ENCODE results near the gene GRIN2C. TPM values are rescaled to one million over a fixed set of nuclear protein-coding genes. Genes with fewer than 3 reads are reported as not detected.
"Not testable (repeated sequence)": the region's sequence is repeated elsewhere in the genome, so short reads cannot be mapped to it uniquely, and the experiment has no call there.

GRIN2C gene
- total RNA-seq (not detected), total RNA-seq (0 to 0.26 (median 0) reads per million in 172 experiments)
- polyA plus RNA-seq (2013, experiment 1 of 2): 0.39 TPM
- 0.87 TPM for polyA plus RNA-seq (2013, experiment 2 of 2)

DNA sequence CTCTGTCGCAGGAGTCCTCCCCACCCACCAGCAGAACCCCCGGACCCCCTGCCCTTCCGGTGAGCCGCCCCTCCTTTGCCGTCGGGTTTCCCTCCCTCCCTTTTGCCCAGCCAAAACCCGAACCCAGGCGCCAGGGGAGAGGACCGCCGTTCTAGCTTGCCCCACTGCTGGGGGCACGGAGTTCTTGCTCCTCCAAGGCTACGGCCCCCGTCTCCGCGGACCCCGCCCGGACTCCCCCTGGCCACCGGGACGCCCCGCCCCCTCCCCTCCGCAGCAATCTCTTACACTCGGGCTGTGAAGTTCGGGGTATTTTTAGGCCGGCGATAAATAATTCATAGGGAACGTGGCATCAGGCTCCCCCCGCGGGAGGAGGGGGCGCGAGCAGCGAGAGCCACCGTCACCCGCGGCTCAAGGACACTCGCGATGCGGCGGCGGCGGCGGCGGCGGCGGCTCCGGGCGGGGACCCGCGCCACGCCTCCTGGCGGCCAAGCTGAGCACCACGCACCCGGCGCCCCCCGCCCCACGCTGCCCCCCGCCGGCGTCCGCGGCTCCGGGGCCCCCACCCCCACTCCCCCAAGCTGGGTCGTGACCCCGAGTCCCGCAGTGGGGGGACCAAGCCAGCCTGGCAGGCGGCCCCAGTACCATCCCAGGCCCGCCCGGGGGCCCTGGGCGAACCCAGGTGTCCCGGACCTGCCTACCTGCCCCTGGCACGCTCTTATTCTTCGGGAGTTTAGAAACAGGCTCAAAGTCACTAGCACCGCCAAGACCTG lies at the start of gene GRIN2C:
Gene GRIN2C, minus strand, starts transcription at position 427 of the 770 bp plus-strand sequence. CDS start 4,793 bp downstream, outside the sequence.
- peaks cover 73% of the 10 kb centered on the region for H3K27me3 Mint-ChIP-seq
- POLR2A ChIA-PET: interaction anchor here (1.7 kb wide), 1 partner anchor 14 kb away, joined by 4 read pairs; the partner anchor contains the start of gene FDXR
- peak; percentile 44 for ATAC-seq (ENCODE audit: poor library complexity)

DNA sequence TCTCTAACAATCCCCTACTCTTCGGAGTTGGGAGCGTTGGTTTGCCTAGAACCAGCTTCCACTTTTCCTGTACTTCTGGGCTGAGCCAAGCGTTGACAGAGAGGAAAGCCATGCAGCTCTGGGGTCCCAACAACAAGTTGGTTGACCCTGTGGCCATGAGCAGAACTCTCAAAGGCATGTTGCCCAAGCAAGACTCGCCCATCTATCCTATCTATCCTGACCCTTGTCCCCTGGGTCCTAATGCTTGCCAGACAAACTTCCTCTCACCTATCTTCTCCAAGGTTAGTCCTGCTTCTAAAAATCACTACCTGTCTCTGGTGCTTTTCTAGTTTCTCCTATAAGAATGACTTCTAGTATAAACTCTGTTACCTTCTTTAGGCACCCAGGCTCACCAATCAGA lies 49.4 kb upstream of the GRIN2C start:
- H3K36me3 ChIP-seq (ENCODE audit: insufficient read depth, low read length); intact Hi-C loops (cut with DNase I, micrococcal nuclease); H3K9me3 Mint-ChIP-seq; H3K4me3 Mint-ChIP-seq; POLR2A ChIA-PET; H3K9me3 ChIP-seq (ENCODE audit: control insufficient read depth in 1 of 2, insufficient read depth in 1 of 2, low read length in 2 of 2); H3K27me3 Mint-ChIP-seq; H3K36me3 Mint-ChIP-seq (ENCODE audit: low read depth); H3K27me3 ChIP-seq (ENCODE audit: control insufficient read depth in 1 of 2, insufficient read depth in 2 of 2, low read length in 2 of 2); DNase-seq; H3K4me1 ChIP-seq (ENCODE audit: insufficient read depth, low read length); ATAC-seq (ENCODE audit: poor library complexity); H3K27ac ChIP-seq (ENCODE audit: low read depth in 1 of 2, low read length in 2 of 2); H3K4me3 ChIP-seq (ENCODE audit: low read length); CTCF ChIA-PET; H3K27ac Mint-ChIP-seq; H3K4me1 Mint-ChIP-seq (ENCODE audit: low read depth): not testable (repeated sequence)

More for the DNA sequence above, at the start of gene GRIN2C:
- Histone ChIP-seq H3K36me3 (ENCODE audit: insufficient read depth, low read length) (no peaks in the 10 kb centered on the region), H3K9me3 (ENCODE audit: control insufficient read depth in 1 of 2, insufficient read depth in 1 of 2, low read length in 2 of 2) (peaks cover 0 to 16% of the 10 kb centered on the region in 2 experiments), H3K27ac (ENCODE audit: low read depth in 1 of 2, low read length in 2 of 2) (no peak within 1 kb of the TSS), H3K4me3 (ENCODE audit: low read length) (peak within 1 kb of the TSS; percentile 10), H3K4me1 (ENCODE audit: insufficient read depth, low read length) (peaks cover 32% of the 10 kb centered on the region), H3K27me3 (ENCODE audit: control insufficient read depth in 1 of 2, insufficient read depth in 2 of 2, low read length in 2 of 2) (peaks cover 44 to 68% of the 10 kb centered on the region in 2 experiments)
- Mint-ChIP-seq H3K36me3 (ENCODE audit: low read depth) (no peaks in the 10 kb centered on the region), H3K9me3 (no peaks in the 10 kb centered on the region), H3K4me1 (ENCODE audit: low read depth) (peaks cover 13% of the 10 kb centered on the region), H3K27ac (no peak within 1 kb of the TSS), H3K4me3 (peak within 1 kb of the TSS; percentile 69)
- CTCF ChIA-PET: interaction anchor here (0.5 to 2.1 kb wide), 6 partner anchors 9 to 193 kb away, joined by 3 to 9 read pairs (median 4); partner anchors contain the start of gene FDXR
- intact Hi-C loops (cut with DNase I, micrococcal nuclease): loop anchor here in 1 of 2 experiments (5.0 kb wide), 1 partner anchor 112 kb away; the partner anchor contains the start of gene NHERF1
- DNase-seq: peak in 9 of 14 experiments; percentile 18 to 75 (median 33)
- TF ChIP-seq CTCF (IDR thresholded peaks at IDR 0.05): no peak

- Histone ChIP-seq H3K27me3 (ENCODE audit: control insufficient read depth in 1 of 2, insufficient read depth in 2 of 2, low read length in 2 of 2) (peaks cover 7 to 11% of the 10 kb centered on the region in 2 experiments), H3K4me1 (ENCODE audit: insufficient read depth, low read length) (no peaks in the 10 kb centered on the region), H3K9me3 (ENCODE audit: control insufficient read depth in 1 of 2, insufficient read depth in 1 of 2, low read length in 2 of 2) (peaks cover 0 to 4% of the 10 kb centered on the region in 2 experiments), H3K4me3 (ENCODE audit: low read length) (no peak overlapping the region), H3K27ac (ENCODE audit: low read depth in 1 of 2, low read length in 2 of 2) (no peak overlapping the region), H3K36me3 (ENCODE audit: insufficient read depth, low read length) (no peaks in the 10 kb centered on the region)
- ATAC-seq (ENCODE audit: poor library complexity) (no peak), DNase-seq (no peak)
- no peak overlapping the region for H3K4me3 Mint-ChIP-seq
- no peaks in the 10 kb centered on the region for H3K4me1 Mint-ChIP-seq (ENCODE audit: low read depth)
- intact Hi-C loops (cut with DNase I, micrococcal nuclease): no loop called here
- POLR2A ChIA-PET: no interaction called here
- H3K9me3 Mint-ChIP-seq: no peaks in the 10 kb centered on the region
- CTCF ChIA-PET: no interaction called here
- no peak overlapping the region for H3K27ac Mint-ChIP-seq
- peaks cover 1% of the 10 kb centered on the region for H3K27me3 Mint-ChIP-seq
- no peaks in the 10 kb centered on the region for H3K36me3 Mint-ChIP-seq (ENCODE audit: low read depth)
- TF ChIP-seq CTCF (IDR thresholded peaks at IDR 0.05): no peak
Measured at GRCh38 chr17:74907012-74907411, 47.3 kb upstream of the GRIN2C start.

DNA sequence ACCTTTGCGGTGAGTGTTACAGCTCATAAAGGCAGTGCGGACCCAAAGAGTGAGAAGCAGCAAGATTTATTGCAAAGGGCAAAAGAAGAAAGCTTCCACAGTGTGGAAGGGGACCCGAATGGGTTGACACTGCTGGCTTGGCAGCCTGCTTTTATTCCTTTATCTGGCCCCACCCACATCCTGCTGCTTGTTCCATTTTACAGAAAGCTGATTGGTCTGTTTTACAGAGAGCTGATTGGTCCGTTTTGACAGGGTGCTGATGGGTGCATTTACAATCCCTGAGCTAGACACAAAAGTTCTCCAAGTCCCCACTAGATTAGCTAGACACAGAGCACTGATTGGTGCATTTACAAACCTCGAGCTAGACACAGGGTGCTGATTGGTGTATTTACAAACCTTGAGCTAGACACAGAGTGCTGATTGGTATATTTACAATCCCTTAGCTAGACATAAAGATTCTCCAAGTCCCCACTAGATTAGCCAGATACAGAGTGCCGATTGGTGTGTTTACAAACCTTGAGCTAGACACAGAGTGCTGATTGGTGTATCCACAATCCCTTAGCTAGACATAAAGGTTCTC lies 46.6 kb upstream of the GRIN2C start:
- intact Hi-C loops (cut with DNase I, micrococcal nuclease); H3K9me3 Mint-ChIP-seq; H3K27ac Mint-ChIP-seq; DNase-seq; H3K27me3 Mint-ChIP-seq; ATAC-seq (ENCODE audit: poor library complexity); H3K36me3 Mint-ChIP-seq (ENCODE audit: low read depth); H3K4me3 ChIP-seq (ENCODE audit: low read length); H3K4me1 Mint-ChIP-seq (ENCODE audit: low read depth); H3K27ac ChIP-seq (ENCODE audit: low read depth in 1 of 2, low read length in 2 of 2); H3K9me3 ChIP-seq (ENCODE audit: control insufficient read depth in 1 of 2, insufficient read depth in 1 of 2, low read length in 2 of 2); H3K4me3 Mint-ChIP-seq; POLR2A ChIA-PET; H3K36me3 ChIP-seq (ENCODE audit: insufficient read depth, low read length); H3K4me1 ChIP-seq (ENCODE audit: insufficient read depth, low read length): not testable (repeated sequence)
- CTCF ChIA-PET: interaction anchor here (0.6 kb wide), 1 partner anchor 84 kb away, joined by 3 read pairs; no protein-coding TSS in a partner anchor
- H3K27me3 ChIP-seq (ENCODE audit: control insufficient read depth in 1 of 2, insufficient read depth in 2 of 2, low read length in 2 of 2): peaks cover 12 to 13% of the 10 kb centered on the region in 2 experiments
